Right atrium auricular region (tissue), 2 donors: ENCODE data around the gene DLAT. TPM values are rescaled to one million over a fixed set of nuclear protein-coding genes. Genes with fewer than 3 reads are reported as not detected.

Experiments used
- DNase-seq: peaks from one replicate; pipeline ENCODE4 v3.0.0-alpha.2; 2019; ENCODE audit warnings: low spot score
- H3K27ac ChIP-seq, 2 donors: fragments of 200-600 bp; sonication (generic); 1 replicate in 1 of 2; 2 replicates in 1 of 2; pipeline ENCODE4 v1.5.1; 2016 to 2019
- H3K27me3 ChIP-seq, 2 donors: fragments of 200-600 bp; sonication (generic); one replicate each; pipeline versions ENCODE4 v1.5.1 to v1.6.0; 2017 to 2019
- H3K36me3 ChIP-seq: fragments of 200-600 bp; sonication (generic); one replicate; pipeline ENCODE4 v1.5.1; 2016
- H3K4me1 ChIP-seq, 2 donors: fragments of 200-600 bp; sonication (generic); one replicate each; pipeline versions ENCODE4 v1.5.1 to v1.6.0; 2017 to 2019
- H3K4me3 ChIP-seq, 2 donors: fragments of 200-600 bp; sonication (generic); 1 replicate in 1 of 2; 2 replicates in 1 of 2; pipeline ENCODE4 v1.5.1; 2017 to 2019; ENCODE audit warnings: mild to moderate bottlenecking in 1 of 2, moderate library complexity in 1 of 2
- H3K9me3 ChIP-seq, 2 donors: fragments of 200-600 bp; sonication (generic); one replicate each; pipeline ENCODE4 v1.5.1; 2019
- CTCF ChIP-seq, 2 donors: fragments of 200-600 bp; sonication (generic); IDR thresholded peaks; one replicate each; pipeline ENCODE4 v1.5.1; 2019; ENCODE audit warnings: antibody characterized with exemption in 2 of 2
- total RNA-seq, 2 donors: library from RNA; depleted of rRNA; stranded (reverse); fragments of >200 nt; gene quantifications; one replicate each; pipeline ENCODE4 v1.1.0, GENCODE V29; 2016

DLAT gene
- total RNA-seq = 10 to 100 TPM; 58.5 to 98.1 TPM

GRCh38 chr11:112024773-112025678 lies at the start of gene DLAT:
Gene DLAT (plus strand): TSS chr11:112025408. CDS start chr11:112025473, 65 bp downstream.
- peak; percentile 85 for DNase-seq
- Histone ChIP-seq H3K36me3 (peaks cover 22% of the 10 kb centered on the region), H3K27me3 (no peaks in the 10 kb centered on the region), H3K9me3 (no peaks in the 10 kb centered on the region), H3K27ac (peak within 1 kb of the TSS; percentile 90 to 96), H3K4me1 (peaks cover 0 to 25% of the 10 kb centered on the region in 2 donors), H3K4me3 (peak within 1 kb of the TSS; percentile 82 to 96)
- TF ChIP-seq CTCF (IDR thresholded peaks at IDR 0.05) = peak in 1 of 2 donors; percentile 8

- peak overlapping the region; percentile 63 to 68 for H3K4me3 ChIP-seq
- H3K27me3 ChIP-seq = no peaks in the 10 kb centered on the region
- no peak for TF ChIP-seq CTCF (IDR thresholded peaks at IDR 0.05)
- H3K27ac ChIP-seq = peak overlapping the region; percentile 91 to 94
- H3K4me1 ChIP-seq = peaks cover 0 to 48% of the 10 kb centered on the region in 2 donors
- no peak for DNase-seq
- H3K36me3 ChIP-seq = peaks cover 5% of the 10 kb centered on the region
- no peaks in the 10 kb centered on the region for H3K9me3 ChIP-seq
Measured at GRCh38 chr11:111976119-111976766, 49.0 kb upstream of the DLAT start.

- H3K27ac ChIP-seq = peak overlapping the region; percentile 91 to 94
- peaks cover 0 to 49% of the 10 kb centered on the region in 2 donors for H3K4me1 ChIP-seq
- H3K36me3 ChIP-seq = peaks cover 11% of the 10 kb centered on the region
- H3K9me3 ChIP-seq = no peaks in the 10 kb centered on the region
- no peaks in the 10 kb centered on the region for H3K27me3 ChIP-seq
- no peak for DNase-seq
- no peak for TF ChIP-seq CTCF (IDR thresholded peaks at IDR 0.05)
- H3K4me3 ChIP-seq = peak overlapping the region; percentile 63 to 68
Measured at GRCh38 chr11:111976767-111977145, 48.5 kb upstream of the DLAT start.

- H3K4me1 ChIP-seq = peaks cover 0 to 53% of the 10 kb centered on the region in 2 donors
- no peaks in the 10 kb centered on the region for H3K27me3 ChIP-seq
- peak overlapping the region; percentile 91 to 94 for H3K27ac ChIP-seq
- peaks cover 12% of the 10 kb centered on the region for H3K36me3 ChIP-seq
- no peak for TF ChIP-seq CTCF (IDR thresholded peaks at IDR 0.05)
- H3K4me3 ChIP-seq = peak overlapping the region; percentile 63 to 68
- no peaks in the 10 kb centered on the region for H3K9me3 ChIP-seq
- peak; percentile 72 for DNase-seq
Measured at GRCh38 chr11:111977146-111978027, 47.8 kb upstream of the DLAT start.

GRCh38 chr11:111978028-111978771 lies 47.0 kb upstream of the DLAT start:
- Histone ChIP-seq H3K9me3 (no peaks in the 10 kb centered on the region), H3K4me3 (peak overlapping the region; percentile 63 to 68), H3K27me3 (no peaks in the 10 kb centered on the region), H3K36me3 (peaks cover 20% of the 10 kb centered on the region), H3K4me1 (peaks cover 0 to 59% of the 10 kb centered on the region in 2 donors), H3K27ac (peak overlapping the region; percentile 91 to 94)
- peak; percentile 85 for DNase-seq
- no peak for TF ChIP-seq CTCF (IDR thresholded peaks at IDR 0.05)
